ENCODE data around the gene RASL10B. TPM values are rescaled to one million over a fixed set of nuclear protein-coding genes. Genes with fewer than 3 reads are reported as not detected.

RASL10B gene
- total RNA-seq, 1 donor from 2014 or later, result 3.3 TPM

- H3K9me3 Mint-ChIP-seq (ENCODE audit: unreplicated experiment), result peaks cover 2% of the 10 kb centered on the region
- H3K27ac Mint-ChIP-seq (ENCODE audit: unreplicated experiment), result no peak overlapping the region
- peaks cover 13% of the 10 kb centered on the region for H3K4me1 Mint-ChIP-seq (ENCODE audit: low read depth, unreplicated experiment)
- DNase-seq, result no peak
- H3K36me3 Mint-ChIP-seq (ENCODE audit: unreplicated experiment), result peaks cover 4% of the 10 kb centered on the region
- no peaks in the 10 kb centered on the region for H3K27me3 Mint-ChIP-seq (ENCODE audit: unreplicated experiment)
- TF ChIP-seq CTCF (IDR thresholded peaks at IDR 0.05; ENCODE audit: partially characterized antibody, unreplicated experiment), result no peak
- no peak overlapping the region for H3K4me3 Mint-ChIP-seq (ENCODE audit: unreplicated experiment)
These were observed 5.7 kb upstream of the RASL10B start for GRCh38 chr17:35725802-35726126.

- no peak overlapping the region for H3K4me3 Mint-ChIP-seq (ENCODE audit: unreplicated experiment)
- H3K27ac Mint-ChIP-seq (ENCODE audit: unreplicated experiment), result no peak overlapping the region
- H3K27me3 Mint-ChIP-seq (ENCODE audit: unreplicated experiment), result no peaks in the 10 kb centered on the region
- no peak for TF ChIP-seq CTCF (IDR thresholded peaks at IDR 0.05; ENCODE audit: partially characterized antibody, unreplicated experiment)
- peak; percentile 67 for DNase-seq
- H3K4me1 Mint-ChIP-seq (ENCODE audit: low read depth, unreplicated experiment), result peaks cover 17% of the 10 kb centered on the region
- peaks cover 2% of the 10 kb centered on the region for H3K9me3 Mint-ChIP-seq (ENCODE audit: unreplicated experiment)
- peaks cover 4% of the 10 kb centered on the region for H3K36me3 Mint-ChIP-seq (ENCODE audit: unreplicated experiment)
These were observed 5.1 kb upstream of the RASL10B start for GRCh38 chr17:35726127-35726952.

GRCh38 chr17:35726953-35727460, 4.4 kb upstream of the RASL10B start:
- H3K27me3 Mint-ChIP-seq (ENCODE audit: unreplicated experiment), result no peaks in the 10 kb centered on the region
- no peak for TF ChIP-seq CTCF (IDR thresholded peaks at IDR 0.05; ENCODE audit: partially characterized antibody, unreplicated experiment)
- peaks cover 2% of the 10 kb centered on the region for H3K9me3 Mint-ChIP-seq (ENCODE audit: unreplicated experiment)
- H3K36me3 Mint-ChIP-seq (ENCODE audit: unreplicated experiment), result peaks cover 4% of the 10 kb centered on the region
- no peak overlapping the region for H3K4me3 Mint-ChIP-seq (ENCODE audit: unreplicated experiment)
- no peak overlapping the region for H3K27ac Mint-ChIP-seq (ENCODE audit: unreplicated experiment)
- H3K4me1 Mint-ChIP-seq (ENCODE audit: low read depth, unreplicated experiment), result peaks cover 17% of the 10 kb centered on the region
- DNase-seq, result no peak

- no peak for DNase-seq
- H3K27ac Mint-ChIP-seq (ENCODE audit: unreplicated experiment), result no peak overlapping the region
- peaks cover 17% of the 10 kb centered on the region for H3K4me1 Mint-ChIP-seq (ENCODE audit: low read depth, unreplicated experiment)
- H3K4me3 Mint-ChIP-seq (ENCODE audit: unreplicated experiment), result no peak overlapping the region
- H3K27me3 Mint-ChIP-seq (ENCODE audit: unreplicated experiment), result peaks cover 1% of the 10 kb centered on the region
- peaks cover 5% of the 10 kb centered on the region for H3K9me3 Mint-ChIP-seq (ENCODE audit: unreplicated experiment)
- no peak for TF ChIP-seq CTCF (IDR thresholded peaks at IDR 0.05; ENCODE audit: partially characterized antibody, unreplicated experiment)
- peaks cover 4% of the 10 kb centered on the region for H3K36me3 Mint-ChIP-seq (ENCODE audit: unreplicated experiment)
These were observed 3.8 kb upstream of the RASL10B start for GRCh38 chr17:35727635-35728034.

GRCh38 chr17:35728551-35728950, 2.9 kb upstream of the RASL10B start:
- TF ChIP-seq CTCF (IDR thresholded peaks at IDR 0.05; ENCODE audit: partially characterized antibody, unreplicated experiment), result no peak
- Mint-ChIP-seq H3K9me3 (ENCODE audit: unreplicated experiment) (peaks cover 5% of the 10 kb centered on the region), H3K27me3 (ENCODE audit: unreplicated experiment) (peaks cover 1% of the 10 kb centered on the region), H3K4me3 (ENCODE audit: unreplicated experiment) (no peak overlapping the region), H3K4me1 (ENCODE audit: low read depth, unreplicated experiment) (peaks cover 17% of the 10 kb centered on the region), H3K36me3 (ENCODE audit: unreplicated experiment) (peaks cover 3% of the 10 kb centered on the region), H3K27ac (ENCODE audit: unreplicated experiment) (no peak overlapping the region)
- no peak for DNase-seq
